SU-DHL-6 (cell line): ENCODE measurements around the gene PKHD1.

Experiments
- EZH2phosphoT487 ChIP-seq: fragments of 200-600 bp; sonication (generic), shearing (Covaris generic); conservative IDR thresholded peaks from 2 replicates; pipeline ENCODE4 v1.6.1; 2018; ENCODE audit warnings: mild to moderate bottlenecking, antibody characterized with exemption, low read length, moderate library complexity, mixed read lengths
- TF ChIP-seq, protein P1 (sequence below): fragments of 200-600 bp; sonication (generic); IDR thresholded peaks from one replicate; pipeline ENCODE4 v1.5.1; 2017; ENCODE audit warnings: antibody characterized with exemption, mild to moderate bottlenecking, low read length, moderate library complexity; ENCODE audit not compliant: insufficient read depth, poor library complexity, severe bottlenecking

DNA sequence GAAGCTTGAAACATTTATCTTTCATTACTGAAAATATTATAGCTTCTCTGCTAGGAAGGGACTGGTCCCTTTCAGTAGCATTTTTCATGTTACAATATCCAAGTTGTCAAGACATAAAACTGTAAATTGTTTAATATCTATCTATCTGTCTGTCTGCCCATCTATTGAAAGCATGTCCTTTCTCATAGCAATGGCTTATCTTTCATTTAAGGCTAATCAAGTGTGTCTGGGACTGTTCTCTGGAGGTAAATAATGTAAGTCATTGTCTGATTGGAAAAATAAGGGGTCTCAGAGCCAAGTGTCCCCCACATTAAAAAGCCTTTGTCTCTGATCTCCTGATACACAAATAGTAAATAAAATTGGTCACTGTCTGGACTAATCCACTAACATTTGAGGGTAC, 135.5 kb downstream of the PKHD1 start:
- TF ChIP-seq, protein P1, sequence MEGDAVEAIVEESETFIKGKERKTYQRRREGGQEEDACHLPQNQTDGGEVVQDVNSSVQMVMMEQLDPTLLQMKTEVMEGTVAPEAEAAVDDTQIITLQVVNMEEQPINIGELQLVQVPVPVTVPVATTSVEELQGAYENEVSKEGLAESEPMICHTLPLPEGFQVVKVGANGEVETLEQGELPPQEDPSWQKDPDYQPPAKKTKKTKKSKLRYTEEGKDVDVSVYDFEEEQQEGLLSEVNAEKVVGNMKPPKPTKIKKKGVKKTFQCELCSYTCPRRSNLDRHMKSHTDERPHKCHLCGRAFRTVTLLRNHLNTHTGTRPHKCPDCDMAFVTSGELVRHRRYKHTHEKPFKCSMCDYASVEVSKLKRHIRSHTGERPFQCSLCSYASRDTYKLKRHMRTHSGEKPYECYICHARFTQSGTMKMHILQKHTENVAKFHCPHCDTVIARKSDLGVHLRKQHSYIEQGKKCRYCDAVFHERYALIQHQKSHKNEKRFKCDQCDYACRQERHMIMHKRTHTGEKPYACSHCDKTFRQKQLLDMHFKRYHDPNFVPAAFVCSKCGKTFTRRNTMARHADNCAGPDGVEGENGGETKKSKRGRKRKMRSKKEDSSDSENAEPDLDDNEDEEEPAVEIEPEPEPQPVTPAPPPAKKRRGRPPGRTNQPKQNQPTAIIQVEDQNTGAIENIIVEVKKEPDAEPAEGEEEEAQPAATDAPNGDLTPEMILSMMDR = no peak
- TF ChIP-seq EZH2phosphoT487 = no peak
